ENCODE measurements around the gene OR8D2. TPM values are rescaled to one million over a fixed set of nuclear protein-coding genes. Genes with fewer than 3 reads are reported as not detected.

The OR8D2 gene
- total and polyA plus RNA-seq, 2 of the 13 experiments (the other 11 are each of a cell fraction or from before 2014, with no cell fraction given), result not detected

DNA sequence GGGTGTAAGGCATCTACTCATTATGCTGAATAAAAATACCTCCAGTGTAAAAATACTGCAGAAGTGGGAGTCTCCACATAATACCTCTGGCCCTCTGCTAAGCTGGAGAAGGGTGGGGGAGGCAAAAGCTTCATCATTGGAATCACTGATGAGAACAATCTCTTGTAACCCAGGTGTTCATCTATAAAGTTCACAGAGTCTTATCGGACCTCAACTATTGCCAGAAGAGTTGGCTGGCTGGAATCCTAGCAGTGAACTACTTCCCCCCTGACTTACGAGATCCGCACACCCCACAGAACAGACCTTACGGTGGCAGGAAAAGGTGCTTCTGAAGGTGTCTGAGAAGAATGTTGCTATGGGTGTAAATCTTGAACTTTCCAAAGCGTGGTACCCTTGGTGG, 8.7 kb downstream of the OR8D2 start:
- Histone ChIP-seq H3K27me3 (ENCODE audit: control insufficient read depth in 1 of 2, insufficient read depth in 2 of 2, low read length in 2 of 2) (no peaks in the 10 kb centered on the region), H3K27ac (ENCODE audit: extremely low read length, insufficient read depth, low read length) (no peak overlapping the region), H3K4me2 (ENCODE audit: low read depth, low read length) (no peak overlapping the region), H2AFZ (ENCODE audit: low read length) (no peak overlapping the region), H3K36me3 (replicated peaks in 1 of 2; ENCODE audit: control insufficient read depth in 1 of 2, insufficient read depth in 2 of 2, low read length in 2 of 2) (no peaks in the 10 kb centered on the region), H4K20me1 (ENCODE audit: insufficient read depth, low read length) (no peaks in the 10 kb centered on the region), H3K4me1 (ENCODE audit: insufficient read depth, low read length) (no peaks in the 10 kb centered on the region), H3K79me2 (ENCODE audit: insufficient read depth, low read length) (no peaks in the 10 kb centered on the region), H3K9me3 (ENCODE audit: low read length) (no peaks in the 10 kb centered on the region), H3K9ac (ENCODE audit: insufficient read depth, low read depth, low read length) (no peak overlapping the region), H3K4me3 (replicated peaks in 1 of 3; ENCODE audit: insufficient read depth in 1 of 3, low read depth in 2 of 3, low read length in 3 of 3) (no peak overlapping the region)
- TF ChIP-seq, protein P1, sequence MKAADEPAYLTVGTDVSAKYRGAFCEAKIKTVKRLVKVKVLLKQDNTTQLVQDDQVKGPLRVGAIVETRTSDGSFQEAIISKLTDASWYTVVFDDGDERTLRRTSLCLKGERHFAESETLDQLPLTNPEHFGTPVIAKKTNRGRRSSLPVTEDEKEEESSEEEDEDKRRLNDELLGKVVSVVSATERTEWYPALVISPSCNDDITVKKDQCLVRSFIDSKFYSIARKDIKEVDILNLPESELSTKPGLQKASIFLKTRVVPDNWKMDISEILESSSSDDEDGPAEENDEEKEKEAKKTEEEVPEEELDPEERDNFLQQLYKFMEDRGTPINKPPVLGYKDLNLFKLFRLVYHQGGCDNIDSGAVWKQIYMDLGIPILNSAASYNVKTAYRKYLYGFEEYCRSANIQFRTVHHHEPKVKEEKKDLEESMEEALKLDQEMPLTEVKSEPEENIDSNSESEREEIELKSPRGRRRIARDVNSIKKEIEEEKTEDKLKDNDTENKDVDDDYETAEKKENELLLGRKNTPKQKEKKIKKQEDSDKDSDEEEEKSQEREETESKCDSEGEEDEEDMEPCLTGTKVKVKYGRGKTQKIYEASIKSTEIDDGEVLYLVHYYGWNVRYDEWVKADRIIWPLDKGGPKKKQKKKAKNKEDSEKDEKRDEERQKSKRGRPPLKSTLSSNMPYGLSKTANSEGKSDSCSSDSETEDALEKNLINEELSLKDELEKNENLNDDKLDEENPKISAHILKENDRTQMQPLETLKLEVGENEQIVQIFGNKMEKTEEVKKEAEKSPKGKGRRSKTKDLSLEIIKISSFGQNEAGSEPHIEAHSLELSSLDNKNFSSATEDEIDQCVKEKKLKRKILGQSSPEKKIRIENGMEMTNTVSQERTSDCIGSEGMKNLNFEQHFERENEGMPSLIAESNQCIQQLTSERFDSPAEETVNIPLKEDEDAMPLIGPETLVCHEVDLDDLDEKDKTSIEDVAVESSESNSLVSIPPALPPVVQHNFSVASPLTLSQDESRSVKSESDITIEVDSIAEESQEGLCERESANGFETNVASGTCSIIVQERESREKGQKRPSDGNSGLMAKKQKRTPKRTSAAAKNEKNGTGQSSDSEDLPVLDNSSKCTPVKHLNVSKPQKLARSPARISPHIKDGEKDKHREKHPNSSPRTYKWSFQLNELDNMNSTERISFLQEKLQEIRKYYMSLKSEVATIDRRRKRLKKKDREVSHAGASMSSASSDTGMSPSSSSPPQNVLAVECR (CRISPR knock-in tag; IDR thresholded peaks at IDR 0.05; ENCODE audit: borderline replicate concordance), result no peak
- TF ChIP-seq ATRX (CRISPR knock-in tag; IDR thresholded peaks at IDR 0.05; ENCODE audit: borderline replicate concordance) (no peak), PHF21A (CRISPR knock-in tag; IDR thresholded peaks at IDR 0.05) (no peak), ADNP (CRISPR knock-in tag; IDR thresholded peaks at IDR 0.05) (no peak), ZZZ3 (CRISPR knock-in tag; IDR thresholded peaks at IDR 0.05; ENCODE audit: borderline replicate concordance) (no peak), HNF4G (IDR thresholded peaks at IDR 0.05; ENCODE audit: borderline replicate concordance, low read depth, low read length) (no peak), HNF4G (CRISPR knock-in tag; IDR thresholded peaks at IDR 0.05; ENCODE audit: borderline replicate concordance, low read depth) (no peak), HES4 (CRISPR knock-in tag; IDR thresholded peaks at IDR 0.05; ENCODE audit: borderline replicate concordance) (no peak), ZFX (CRISPR knock-in tag; IDR thresholded peaks at IDR 0.05; ENCODE audit: low read depth) (no peak), ZNF547 (CRISPR knock-in tag; IDR thresholded peaks at IDR 0.05) (no peak), ELF1 (CRISPR knock-in tag; IDR thresholded peaks at IDR 0.05) (no peak), ZNF768 (CRISPR knock-in tag; IDR thresholded peaks at IDR 0.05) (no peak)
- TF ChIP-seq, protein P2, sequence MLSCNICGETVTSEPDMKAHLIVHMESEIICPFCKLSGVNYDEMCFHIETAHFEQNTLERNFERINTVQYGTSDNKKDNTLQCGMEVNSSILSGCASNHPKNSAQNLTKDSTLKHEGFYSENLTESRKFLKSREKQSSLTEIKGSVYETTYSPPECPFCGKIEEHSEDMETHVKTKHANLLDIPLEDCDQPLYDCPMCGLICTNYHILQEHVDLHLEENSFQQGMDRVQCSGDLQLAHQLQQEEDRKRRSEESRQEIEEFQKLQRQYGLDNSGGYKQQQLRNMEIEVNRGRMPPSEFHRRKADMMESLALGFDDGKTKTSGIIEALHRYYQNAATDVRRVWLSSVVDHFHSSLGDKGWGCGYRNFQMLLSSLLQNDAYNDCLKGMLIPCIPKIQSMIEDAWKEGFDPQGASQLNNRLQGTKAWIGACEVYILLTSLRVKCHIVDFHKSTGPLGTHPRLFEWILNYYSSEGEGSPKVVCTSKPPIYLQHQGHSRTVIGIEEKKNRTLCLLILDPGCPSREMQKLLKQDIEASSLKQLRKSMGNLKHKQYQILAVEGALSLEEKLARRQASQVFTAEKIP (CRISPR knock-in tag; IDR thresholded peaks at IDR 0.05; ENCODE audit: borderline replicate concordance), result no peak
- TF ChIP-seq, protein P3, sequence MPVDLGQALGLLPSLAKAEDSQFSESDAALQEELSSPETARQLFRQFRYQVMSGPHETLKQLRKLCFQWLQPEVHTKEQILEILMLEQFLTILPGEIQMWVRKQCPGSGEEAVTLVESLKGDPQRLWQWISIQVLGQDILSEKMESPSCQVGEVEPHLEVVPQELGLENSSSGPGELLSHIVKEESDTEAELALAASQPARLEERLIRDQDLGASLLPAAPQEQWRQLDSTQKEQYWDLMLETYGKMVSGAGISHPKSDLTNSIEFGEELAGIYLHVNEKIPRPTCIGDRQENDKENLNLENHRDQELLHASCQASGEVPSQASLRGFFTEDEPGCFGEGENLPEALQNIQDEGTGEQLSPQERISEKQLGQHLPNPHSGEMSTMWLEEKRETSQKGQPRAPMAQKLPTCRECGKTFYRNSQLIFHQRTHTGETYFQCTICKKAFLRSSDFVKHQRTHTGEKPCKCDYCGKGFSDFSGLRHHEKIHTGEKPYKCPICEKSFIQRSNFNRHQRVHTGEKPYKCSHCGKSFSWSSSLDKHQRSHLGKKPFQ (CRISPR knock-in tag; IDR thresholded peaks at IDR 0.05; ENCODE audit: insufficient replicate concordance), result no peak
- TF ChIP-seq, protein P4, sequence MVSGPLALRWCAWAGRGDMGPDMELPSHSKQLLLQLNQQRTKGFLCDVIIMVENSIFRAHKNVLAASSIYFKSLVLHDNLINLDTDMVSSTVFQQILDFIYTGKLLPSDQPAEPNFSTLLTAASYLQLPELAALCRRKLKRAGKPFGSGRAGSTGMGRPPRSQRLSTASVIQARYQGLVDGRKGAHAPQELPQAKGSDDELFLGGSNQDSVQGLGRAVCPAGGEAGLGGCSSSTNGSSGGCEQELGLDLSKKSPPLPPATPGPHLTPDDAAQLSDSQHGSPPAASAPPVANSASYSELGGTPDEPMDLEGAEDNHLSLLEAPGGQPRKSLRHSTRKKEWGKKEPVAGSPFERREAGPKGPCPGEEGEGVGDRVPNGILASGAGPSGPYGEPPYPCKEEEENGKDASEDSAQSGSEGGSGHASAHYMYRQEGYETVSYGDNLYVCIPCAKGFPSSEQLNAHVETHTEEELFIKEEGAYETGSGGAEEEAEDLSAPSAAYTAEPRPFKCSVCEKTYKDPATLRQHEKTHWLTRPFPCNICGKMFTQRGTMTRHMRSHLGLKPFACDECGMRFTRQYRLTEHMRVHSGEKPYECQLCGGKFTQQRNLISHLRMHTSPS (CRISPR knock-in tag; IDR thresholded peaks at IDR 0.05; ENCODE audit: low read depth), result no peak
- intact Hi-C loops (cut with micrococcal nuclease; ENCODE audit: unreplicated experiment), result no loop called here
- no TSS peak for BruUV-seq (replicated peaks)
- no peak for DNase-seq (ENCODE audit: low spot score)
- in situ Hi-C loops (cut with HindIII; ENCODE audit: extremely low pct_ligation_motif_present, low pct_unique_long_range_greater_than_20kb), result no loop called here
- CTCF ChIA-PET (ENCODE audit: low intra/inter-chr PET ratio, low total read pairs), result no interaction called here
- no peak for ATAC-seq
- POLR2A ChIA-PET, result no interaction called here
- WGBS (ENCODE audit: low lambda C conversion rate), result 45% methylated on average over 5 of the region's 5 CpGs
- no peak for FAIRE-seq
